HG03575 (cell line): ENCODE data around the gene DYNLRB2.

Experiments
- ATAC-seq: cut with Tn5 transposase; IDR thresholded peaks from one replicate; pipeline ENCODE4 v1.9.1; 2021; ENCODE audit not compliant: unreplicated experiment, insufficient number of reproducible peaks, low FRiP score; ENCODE audit errors: extremely low read depth

The DYNLRB2 gene

DNA sequence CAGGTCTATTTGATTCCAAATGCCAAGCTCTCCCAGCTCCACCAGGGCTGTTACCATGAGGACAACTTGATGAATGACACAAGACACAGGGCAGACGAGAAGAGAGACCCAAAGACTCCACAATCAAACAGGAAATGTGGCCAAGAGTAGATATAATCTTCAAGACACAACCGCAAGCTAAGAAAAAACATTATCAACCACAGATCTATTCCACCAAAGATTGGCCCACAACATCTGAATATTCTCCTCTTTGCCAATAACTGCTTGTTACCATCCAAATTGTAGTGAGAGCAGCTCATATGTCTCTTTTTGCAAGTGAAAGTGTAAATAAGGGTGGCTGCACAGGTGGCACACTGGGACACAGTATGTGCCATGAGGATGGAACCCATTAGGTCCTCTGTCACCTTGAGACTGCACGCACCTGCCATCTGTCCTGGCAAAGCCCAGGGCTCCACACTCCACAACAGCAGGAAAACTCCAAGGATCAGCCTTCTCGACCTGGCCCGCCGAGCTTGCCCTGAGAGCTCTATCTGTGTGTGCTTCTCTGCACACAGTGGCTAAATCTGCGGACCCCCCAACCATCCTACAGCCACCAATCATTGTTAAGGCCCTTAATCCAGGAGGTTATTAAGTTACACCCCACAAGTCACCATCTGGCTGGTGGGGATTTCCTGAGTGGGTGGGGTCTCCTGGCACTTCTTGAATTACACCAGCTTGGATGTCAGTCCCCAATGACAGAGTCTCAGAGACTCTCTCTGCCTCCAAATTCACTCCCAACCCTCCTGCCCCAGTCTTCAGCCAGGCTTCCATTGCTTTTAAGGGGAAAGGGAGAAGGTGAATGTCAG is 50.5 kb downstream of the DYNLRB2 start:
- ATAC-seq, result no peak

DNA sequence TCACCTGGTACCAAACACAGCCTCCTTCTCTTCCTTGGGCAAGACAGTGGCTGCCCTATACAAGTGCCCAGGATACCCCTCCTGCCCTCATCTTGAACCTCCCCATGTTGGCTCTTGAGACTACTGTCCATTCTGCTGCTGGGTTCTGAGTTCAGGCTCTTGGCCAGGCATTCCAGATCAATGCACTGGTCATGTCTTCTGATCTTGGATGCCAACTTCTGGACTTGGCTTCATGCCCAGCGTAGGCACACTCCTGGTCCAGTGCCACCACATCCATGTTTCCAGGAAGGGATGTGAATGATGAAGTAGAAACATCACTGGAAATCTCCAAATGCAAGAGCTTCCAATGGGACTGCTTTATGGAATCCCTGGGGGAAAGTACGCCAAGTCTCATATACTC is 51.5 kb downstream of the DYNLRB2 start:
- no peak for ATAC-seq

DNA sequence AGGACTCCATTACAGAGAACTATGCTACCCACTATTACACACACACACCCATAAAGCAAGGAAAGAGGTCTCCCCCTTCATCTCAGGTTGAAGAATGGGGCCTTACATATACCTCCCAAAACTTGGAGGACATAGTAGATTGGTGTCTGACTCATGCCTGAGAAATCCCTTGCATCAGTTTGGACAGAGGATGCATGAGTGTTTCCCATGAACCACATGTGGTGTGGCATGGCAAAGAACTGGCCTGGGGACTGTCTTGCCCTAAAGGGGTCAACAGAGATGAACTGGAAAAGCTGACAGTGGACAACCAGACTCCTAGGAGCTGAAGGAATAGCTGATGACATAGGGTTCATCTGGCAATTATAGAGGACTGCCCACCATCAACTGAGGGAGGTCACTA is 54.0 kb downstream of the DYNLRB2 start:
- no peak for ATAC-seq

DNA sequence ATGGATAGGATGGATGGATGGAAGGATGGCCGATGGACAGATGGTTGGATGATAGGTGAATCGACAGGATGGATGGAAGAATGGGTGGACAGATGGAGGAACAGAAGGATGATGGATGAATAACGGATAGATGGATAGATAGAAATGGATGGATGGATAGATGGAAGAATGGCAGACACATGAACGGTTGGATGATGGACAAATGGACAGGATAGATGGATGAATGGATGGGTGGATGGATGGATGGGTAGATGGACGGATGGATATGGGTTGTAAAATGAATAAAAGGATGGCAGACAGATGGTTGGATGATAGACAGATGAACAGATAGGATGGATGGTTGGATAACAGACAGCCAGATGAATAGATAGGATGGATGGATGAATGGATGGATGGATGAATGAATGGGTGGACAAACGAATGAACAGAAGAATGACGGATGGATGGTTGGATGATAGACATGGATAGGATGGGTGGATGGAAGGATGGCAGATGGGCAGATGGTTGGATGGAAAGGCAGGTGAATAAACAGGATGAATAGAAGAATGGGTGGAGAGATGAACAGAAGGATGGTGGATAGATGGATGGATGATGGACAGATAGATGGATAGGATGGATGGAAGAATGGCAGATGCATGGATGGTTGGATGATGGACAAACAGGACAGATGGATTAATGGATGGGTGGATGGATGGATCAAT is 55.9 kb downstream of the DYNLRB2 start:
- ATAC-seq, result no peak

DNA sequence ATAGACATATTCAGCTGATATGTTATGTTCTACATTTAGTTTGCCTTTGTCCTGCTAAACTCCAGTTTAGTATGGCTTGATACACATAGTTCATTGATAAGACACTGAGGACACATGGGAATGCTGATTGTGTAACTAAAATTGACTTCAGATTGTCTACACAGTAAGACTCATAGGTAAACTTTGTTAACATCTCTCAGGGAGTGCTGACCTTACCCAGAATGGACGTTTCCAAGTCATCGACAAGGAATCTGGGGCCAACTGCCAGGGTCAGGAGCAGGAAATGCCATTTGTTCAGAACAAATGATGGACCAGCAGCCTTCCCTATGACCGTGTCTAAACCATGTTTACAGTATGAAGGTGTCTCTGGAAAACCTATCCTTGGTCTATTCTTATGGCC is 58.7 kb downstream of the DYNLRB2 start:
- ATAC-seq, result no peak
